ENCODE results near the gene OSM.

DNA sequence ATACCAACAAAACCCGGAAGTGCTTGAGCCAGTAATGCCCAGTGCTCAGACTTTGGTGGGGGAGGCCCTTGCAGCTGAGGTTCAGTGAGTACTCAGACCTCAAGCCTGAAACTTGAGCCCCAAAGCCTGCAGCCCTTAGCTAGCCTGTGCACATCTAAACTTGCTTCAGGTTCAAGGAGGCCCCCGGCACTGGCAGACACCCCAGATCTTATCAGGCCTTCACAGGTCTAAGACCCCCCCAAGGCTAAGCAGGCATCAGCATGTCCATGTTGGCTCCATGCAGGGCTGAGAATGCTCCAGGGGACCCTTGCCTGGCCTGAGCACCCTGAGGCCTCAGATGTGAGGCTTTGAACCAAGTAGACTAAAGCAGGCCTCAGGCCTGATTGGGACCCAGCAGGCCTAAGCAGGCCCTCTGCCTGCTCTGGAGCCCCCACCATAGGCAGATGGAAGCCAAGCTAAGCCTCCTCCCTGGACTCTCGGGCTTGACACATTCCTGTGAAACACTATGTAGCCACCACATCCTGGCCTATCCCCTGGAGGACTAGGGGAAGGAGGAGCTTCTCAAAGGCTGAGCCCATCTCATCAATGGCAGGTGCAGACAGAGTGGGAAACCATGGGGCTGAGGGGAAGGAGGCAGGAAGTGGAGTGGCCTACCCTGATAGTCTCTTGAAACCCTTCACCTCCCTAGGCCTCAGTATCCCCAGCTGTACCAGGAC is 23.8 kb upstream of the OSM start:
- TF ChIP-seq, protein P1, sequence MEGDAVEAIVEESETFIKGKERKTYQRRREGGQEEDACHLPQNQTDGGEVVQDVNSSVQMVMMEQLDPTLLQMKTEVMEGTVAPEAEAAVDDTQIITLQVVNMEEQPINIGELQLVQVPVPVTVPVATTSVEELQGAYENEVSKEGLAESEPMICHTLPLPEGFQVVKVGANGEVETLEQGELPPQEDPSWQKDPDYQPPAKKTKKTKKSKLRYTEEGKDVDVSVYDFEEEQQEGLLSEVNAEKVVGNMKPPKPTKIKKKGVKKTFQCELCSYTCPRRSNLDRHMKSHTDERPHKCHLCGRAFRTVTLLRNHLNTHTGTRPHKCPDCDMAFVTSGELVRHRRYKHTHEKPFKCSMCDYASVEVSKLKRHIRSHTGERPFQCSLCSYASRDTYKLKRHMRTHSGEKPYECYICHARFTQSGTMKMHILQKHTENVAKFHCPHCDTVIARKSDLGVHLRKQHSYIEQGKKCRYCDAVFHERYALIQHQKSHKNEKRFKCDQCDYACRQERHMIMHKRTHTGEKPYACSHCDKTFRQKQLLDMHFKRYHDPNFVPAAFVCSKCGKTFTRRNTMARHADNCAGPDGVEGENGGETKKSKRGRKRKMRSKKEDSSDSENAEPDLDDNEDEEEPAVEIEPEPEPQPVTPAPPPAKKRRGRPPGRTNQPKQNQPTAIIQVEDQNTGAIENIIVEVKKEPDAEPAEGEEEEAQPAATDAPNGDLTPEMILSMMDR (IDR thresholded peaks at IDR 0.05), result no peak
- TF ChIP-seq EP300 (IDR thresholded peaks at IDR 0.05), result no peak
